SIG-M5 (cell line): ENCODE results near the gene SRGAP1.
"Not testable (repeated sequence)": the region's sequence is repeated elsewhere in the genome, so short reads cannot be mapped to it uniquely, and the experiment has no call there.

Experiments
- DNase-seq: peaks from one replicate; lab custom pipeline; 2025; lab: John Stamatoyannopoulos, UW

Gene SRGAP1

GRCh38 chr12:64007853-64008252 lies 163.4 kb downstream of the SRGAP1 start:
- no peak for DNase-seq

- no peak for DNase-seq
Observed at GRCh38 chr12:64008596-64008995, 164.1 kb downstream of the SRGAP1 start.

- DNase-seq: no peak
Observed at GRCh38 chr12:64009321-64010068, 165.0 kb downstream of the SRGAP1 start.

- no peak for DNase-seq
Observed at GRCh38 chr12:64010069-64010686, 165.7 kb downstream of the SRGAP1 start.

GRCh38 chr12:64016521-64016920 lies 172.0 kb downstream of the SRGAP1 start:
- DNase-seq: no peak

- not testable (repeated sequence) for DNase-seq
Observed at GRCh38 chr12:64018116-64018515, 173.6 kb downstream of the SRGAP1 start.

GRCh38 chr12:64018524-64018923 lies 174.0 kb downstream of the SRGAP1 start:
- no peak for DNase-seq

- no peak for DNase-seq
Observed at GRCh38 chr12:64019101-64019500, 174.6 kb downstream of the SRGAP1 start.

- DNase-seq: no peak
Observed at GRCh38 chr12:64019654-64020053, 175.2 kb downstream of the SRGAP1 start.

- no peak for DNase-seq
Observed at GRCh38 chr12:64025174-64025958, 180.9 kb downstream of the SRGAP1 start.

- no peak for DNase-seq
Observed at GRCh38 chr12:64027311-64027710, 182.8 kb downstream of the SRGAP1 start.

- DNase-seq: no peak
Observed at GRCh38 chr12:64028541-64028940, 184.0 kb downstream of the SRGAP1 start.

GRCh38 chr12:64029013-64029857 lies 184.7 kb downstream of the SRGAP1 start:
- no peak for DNase-seq

- no peak for DNase-seq
Observed at GRCh38 chr12:64030155-64030554, 185.7 kb downstream of the SRGAP1 start.

GRCh38 chr12:64034056-64034455 lies 189.6 kb downstream of the SRGAP1 start:
- DNase-seq: not testable (repeated sequence)

GRCh38 chr12:64034901-64035576 lies 190.5 kb downstream of the SRGAP1 start:
- no peak for DNase-seq

GRCh38 chr12:64036414-64036813 lies 191.9 kb downstream of the SRGAP1 start:
- DNase-seq: no peak

GRCh38 chr12:64039281-64039871 lies 194.9 kb downstream of the SRGAP1 start:
- no peak for DNase-seq

GRCh38 chr12:64042911-64043310 lies 198.4 kb downstream of the SRGAP1 start:
- no peak for DNase-seq

- no peak for DNase-seq
Observed at GRCh38 chr12:64044191-64044590, 199.7 kb downstream of the SRGAP1 start.

- DNase-seq: no peak
Observed at GRCh38 chr12:64051057-64051456, 206.6 kb downstream of the SRGAP1 start.
